Measurements from ENCODE around the gene SCG3.

Gene SCG3

DNA sequence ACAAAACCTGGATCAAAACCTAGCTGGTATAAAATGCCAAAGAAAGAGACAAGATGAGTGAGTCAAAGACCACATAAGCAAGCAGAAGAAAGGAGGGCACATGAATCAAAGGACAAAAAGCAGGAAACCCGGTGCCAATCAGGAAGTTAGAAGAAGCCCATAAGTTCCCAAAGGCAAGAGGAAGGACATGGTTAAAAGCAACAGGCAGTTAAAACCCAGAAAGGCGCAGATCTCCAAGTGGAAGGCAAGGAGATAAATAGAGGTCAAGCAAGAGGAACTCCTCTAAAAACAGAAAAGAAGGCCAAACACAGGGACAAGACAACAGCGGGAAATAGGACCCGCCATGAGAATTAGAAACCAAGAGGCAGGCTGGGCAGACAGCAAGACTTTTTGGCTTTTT lies 74.5 kb downstream of the SCG3 start:
- DNase-seq: no peak

- DNase-seq: no peak
These were observed 75.2 kb downstream of the SCG3 start for GRCh38 chr15:51756482-51756881.

- no peak for DNase-seq
These were observed 76.1 kb downstream of the SCG3 start for GRCh38 chr15:51757450-51757849.

GRCh38 chr15:51758645-51759044 lies 77.3 kb downstream of the SCG3 start:
- peak in 40 of 58 donors; percentile 12 to 85 (median 38) for DNase-seq

GRCh38 chr15:51759557-51760070 lies 78.3 kb downstream of the SCG3 start:
- DNase-seq: peak in 2 of 58 donors; percentile 4 to 29

DNA sequence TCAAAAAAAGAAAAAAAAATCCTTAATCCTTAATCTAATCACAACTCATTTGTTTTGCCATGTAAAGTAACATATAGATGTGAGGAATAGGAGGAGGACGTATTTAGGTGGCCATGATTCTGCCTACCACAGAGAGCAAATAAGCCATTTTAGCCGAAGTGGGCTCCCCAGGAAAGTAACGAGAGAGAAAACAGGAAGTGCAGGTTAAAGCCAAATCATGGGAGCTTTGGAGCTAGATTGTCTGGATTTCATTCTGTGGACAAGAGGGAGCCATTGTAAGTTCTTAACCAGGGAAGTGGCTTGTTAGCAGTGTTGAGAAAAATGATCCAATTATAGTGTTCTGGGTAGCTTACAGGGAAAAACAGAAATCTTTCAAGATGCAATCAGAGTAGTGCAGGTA lies 79.5 kb downstream of the SCG3 start:
- DNase-seq: no peak

DNA sequence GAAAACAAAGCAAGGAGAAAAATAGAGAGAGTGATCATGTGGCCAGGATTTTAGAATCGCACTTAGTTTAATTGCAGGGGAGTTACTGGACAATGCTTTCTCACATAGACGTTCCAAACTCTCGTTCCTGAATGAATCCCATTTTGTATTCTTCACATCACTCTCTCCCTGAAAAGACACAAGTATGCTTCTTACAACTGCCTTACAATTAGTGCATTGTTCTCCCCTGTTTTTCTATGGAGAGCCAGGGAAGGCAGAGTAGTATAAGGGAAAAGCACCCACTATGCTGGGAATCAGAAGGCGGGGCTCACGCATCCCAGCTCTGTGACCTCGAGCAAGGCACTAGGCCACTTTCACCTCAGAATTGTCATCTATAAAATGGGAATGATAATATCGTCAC lies 84.4 kb downstream of the SCG3 start:
- DNase-seq: peak in 23 of 58 donors; percentile 6 to 94 (median 30)

DNA sequence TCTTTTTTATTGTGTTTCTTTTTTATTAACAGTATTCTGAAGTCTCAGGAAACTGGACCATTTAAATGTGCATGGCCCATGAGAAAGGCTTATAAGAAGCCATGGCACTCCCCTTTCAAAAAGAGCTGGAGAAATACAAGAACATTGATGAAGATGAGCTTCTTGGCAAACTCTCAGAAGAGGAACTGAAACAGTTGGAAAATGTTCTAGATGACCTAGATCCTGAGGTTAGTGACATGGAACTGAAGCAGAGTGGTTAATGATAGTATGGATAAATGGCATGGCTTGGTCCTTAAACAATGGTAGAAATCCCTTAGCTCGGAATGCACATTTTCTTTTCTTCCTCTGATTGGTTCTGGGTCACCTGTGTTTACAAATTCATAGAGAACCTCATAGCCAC lies 85.0 kb downstream of the SCG3 start:
- no peak for DNase-seq

DNA sequence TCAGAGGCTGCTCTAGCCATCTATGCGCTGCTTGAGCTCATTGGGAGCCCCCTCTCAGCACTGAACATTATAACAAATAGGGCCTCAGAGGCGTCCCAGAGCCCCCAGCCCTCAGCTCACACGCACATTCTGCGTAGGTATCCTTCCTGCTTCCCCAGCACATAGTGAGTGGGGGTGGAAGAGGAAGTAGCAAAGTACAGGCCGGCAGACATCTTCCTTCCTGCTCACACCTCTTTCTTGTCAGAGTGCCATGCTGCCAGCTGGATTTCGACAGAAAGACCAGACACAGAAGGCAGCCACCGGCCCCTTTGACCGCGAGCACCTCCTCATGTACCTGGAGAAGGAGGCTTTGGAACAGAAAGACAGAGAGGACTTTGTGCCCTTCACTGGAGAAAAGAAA lies 86.7 kb downstream of the SCG3 start:
- DNase-seq: peak in 1 of 58 donors; percentile 7
